DMS153 treated with DMSO at 0.1 percent for 48 hours (cell line): ENCODE results near the gene KCTD12.

Source experiments
- DNase-seq: peaks from one replicate; lab custom pipeline; 2025; ENCODE audit not compliant: unreplicated experiment; lab: John Stamatoyannopoulos, UW

Gene KCTD12

DNA sequence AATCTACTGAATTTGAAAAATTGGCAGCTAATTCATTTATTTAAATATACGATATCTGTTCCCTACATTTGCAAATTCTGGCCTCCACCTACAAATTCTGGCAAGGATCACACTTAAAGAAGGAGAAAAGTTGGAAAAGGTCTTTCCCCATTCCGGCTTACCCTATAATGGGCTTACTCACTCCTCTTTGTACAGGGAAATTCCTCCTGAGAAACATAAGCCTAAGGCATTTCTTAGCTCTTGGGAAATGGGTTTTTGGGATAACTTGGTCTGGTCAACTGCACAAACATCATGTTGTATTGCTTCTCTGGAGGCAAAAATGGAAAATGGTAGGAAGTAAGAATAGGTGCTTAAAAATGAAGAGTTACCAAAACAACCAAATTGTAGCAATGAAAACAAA is 25.5 kb downstream of the KCTD12 start:
- no peak for DNase-seq

DNA sequence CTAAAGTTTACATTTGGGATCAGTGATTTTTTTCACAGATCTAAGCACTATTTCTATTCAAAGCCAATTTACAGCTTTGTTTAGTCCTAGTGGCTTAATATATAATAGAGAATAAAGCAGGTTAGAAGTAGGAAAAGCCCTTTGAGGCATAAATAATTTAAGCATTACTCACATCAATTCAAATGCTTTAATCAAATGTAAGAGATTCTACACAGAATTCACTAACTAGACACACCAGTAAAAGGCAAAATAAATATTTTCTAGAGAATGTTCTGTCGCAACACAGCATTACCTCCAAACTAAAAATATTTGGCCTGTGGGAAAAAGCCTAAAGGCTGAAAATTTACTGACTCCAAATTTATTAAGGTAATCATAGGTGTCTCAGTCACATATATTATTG is 31.3 kb downstream of the KCTD12 start:
- DNase-seq, result no peak

GRCh38 chr13:76853921-76854608 is 32.1 kb downstream of the KCTD12 start:
- no peak for DNase-seq

DNA sequence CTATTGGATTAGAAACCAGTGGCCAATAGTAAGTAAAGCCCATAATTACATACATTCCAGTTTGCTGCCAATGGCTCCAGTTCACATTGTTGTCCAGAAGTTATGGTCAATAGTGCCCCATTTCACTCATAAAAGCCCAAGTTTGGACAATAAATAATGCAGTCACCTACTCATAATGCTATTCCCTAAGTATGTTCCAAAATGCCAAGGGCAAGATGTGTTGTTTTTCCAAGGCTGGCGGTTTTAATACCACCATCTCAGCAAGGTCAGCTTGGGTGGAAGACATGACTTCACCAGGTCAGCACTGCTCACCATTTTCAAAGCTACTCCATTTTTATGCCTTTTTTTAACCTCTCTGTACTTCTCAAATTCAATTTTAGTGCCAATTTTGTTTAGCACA is 32.7 kb downstream of the KCTD12 start:
- DNase-seq, result no peak

DNA sequence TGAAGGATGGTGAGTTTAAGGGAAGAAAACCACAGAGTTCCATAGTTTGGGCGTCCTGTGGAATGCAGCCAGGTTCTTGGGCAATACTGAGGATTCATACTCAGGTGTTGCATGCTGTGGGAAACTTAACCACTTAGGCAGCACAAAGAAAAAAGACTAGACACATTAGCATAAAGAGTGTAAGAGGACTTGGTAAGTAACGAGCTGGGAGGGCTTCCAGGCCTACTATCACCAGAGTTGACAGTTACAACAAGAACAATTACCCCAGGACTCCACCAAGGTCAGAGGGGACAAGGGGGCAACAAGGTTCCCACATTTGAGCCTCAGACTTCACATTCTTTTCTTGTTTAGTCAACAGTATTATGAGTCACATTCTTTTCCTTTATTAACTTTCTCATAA is 33.2 kb downstream of the KCTD12 start:
- DNase-seq, result no peak

DNA sequence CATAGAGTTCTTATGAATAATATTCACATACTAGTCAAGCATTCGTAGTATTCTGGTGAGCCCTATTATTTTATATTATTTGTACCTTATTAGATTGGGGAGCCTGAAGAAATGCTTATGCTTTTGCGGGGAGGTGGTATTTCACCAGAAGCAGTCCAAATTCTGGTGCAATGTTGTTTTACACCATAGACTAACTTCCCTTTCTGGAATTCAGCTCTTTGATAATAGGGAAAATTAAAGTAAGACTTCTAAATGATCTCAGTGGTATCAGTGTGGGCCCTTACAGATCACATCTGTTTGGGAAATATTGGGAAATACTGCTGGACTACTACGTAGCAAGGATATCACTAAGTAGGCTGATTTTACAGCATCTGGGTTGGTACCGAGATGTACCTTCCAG is 34.2 kb downstream of the KCTD12 start:
- no peak for DNase-seq

DNA sequence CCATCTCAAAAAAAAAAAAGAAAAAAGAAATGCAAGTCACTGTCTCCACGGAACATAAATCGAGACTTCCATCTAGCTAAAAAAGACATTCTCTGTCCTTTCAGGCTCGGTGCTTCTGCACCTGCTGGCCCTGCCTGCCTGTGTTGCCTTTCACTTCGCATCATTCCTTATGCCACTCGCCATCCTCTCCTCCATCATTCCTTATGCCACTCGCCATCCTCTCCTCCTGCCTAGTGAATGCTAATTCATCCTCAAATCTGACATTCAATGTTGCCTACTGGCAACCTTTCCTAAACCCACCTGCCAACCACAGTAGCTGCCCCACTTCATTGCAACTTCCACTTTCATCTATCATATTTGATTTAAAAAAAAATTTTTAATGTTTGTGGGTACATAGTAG is 36.7 kb downstream of the KCTD12 start:
- no peak for DNase-seq

- no peak for DNase-seq
These were observed 37.6 kb downstream of the KCTD12 start for GRCh38 chr13:76848596-76848995.

DNA sequence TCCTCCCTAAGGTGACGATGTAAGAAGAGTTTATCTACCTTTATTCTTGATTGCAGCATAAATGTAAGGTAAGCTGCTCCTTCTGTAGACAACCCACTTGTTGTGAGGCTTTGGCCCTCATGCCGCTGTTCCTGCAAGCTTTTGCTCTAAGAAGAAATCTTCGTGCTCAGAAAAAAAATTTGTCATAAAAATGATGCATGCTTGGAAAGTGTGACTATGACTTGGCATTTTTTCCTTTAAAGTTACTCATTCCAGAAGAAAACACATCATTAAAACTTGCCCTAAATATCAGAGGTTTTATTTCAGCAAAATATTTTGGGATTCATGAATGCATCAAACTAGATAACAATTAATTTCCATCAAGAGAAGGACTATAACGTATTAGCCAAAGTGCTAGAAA is 39.8 kb downstream of the KCTD12 start:
- DNase-seq, result no peak

- DNase-seq, result no peak
These were observed 40.3 kb downstream of the KCTD12 start for GRCh38 chr13:76845865-76846264.

- no peak for DNase-seq
These were observed 40.8 kb downstream of the KCTD12 start for GRCh38 chr13:76845367-76845766.

- no peak for DNase-seq
These were observed 48.4 kb downstream of the KCTD12 start for GRCh38 chr13:76837801-76838200.

GRCh38 chr13:76836311-76836710 is 49.9 kb downstream of the KCTD12 start:
- DNase-seq, result no peak

GRCh38 chr13:76833441-76833954 is 52.7 kb downstream of the KCTD12 start:
- no peak for DNase-seq

DNA sequence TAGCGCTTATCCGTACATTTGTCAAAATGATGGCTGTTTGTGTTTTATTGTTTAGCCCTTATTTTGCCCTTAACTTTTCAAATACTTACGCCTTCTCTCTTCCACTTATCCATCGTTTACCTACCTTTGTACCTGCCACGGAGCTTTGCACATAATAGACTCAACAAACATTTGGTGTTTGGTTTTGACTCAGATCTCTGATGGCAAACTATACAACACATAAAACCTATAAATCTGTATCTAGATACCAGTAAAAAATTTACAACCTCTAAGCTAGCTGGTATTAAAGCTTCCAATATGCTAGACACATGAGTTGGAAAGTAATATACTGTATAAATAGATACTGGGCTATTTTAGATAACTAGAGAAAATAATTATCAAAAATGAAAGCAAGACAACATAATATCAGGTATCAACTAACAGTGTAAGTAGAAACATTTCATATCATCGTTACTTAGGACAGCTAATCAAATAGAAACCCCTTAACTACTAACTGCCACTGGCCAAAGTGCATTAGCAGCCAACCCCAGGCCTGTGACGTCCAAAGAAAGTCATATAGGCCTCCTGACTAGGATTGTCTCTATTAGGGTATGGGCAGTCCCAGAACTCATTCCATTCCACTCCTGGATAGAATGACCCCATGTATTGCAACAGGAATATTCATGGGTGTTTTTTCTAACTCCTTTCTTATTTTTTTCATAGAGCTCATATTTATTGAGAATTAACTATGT is 53.8 kb downstream of the KCTD12 start:
- peak; percentile 98 for DNase-seq

- no peak for DNase-seq
These were observed 55.4 kb downstream of the KCTD12 start for GRCh38 chr13:76830805-76831204.
